GM19193 (cell line): ENCODE measurements around the gene SPOCK1.

ENCODE experiments used
- POLR2A ChIP-seq: IDR thresholded peaks from 4 replicates; pipeline ENCODE4 v1.6.1; 2011; ENCODE audit not compliant: insufficient read depth, insufficient read length; ENCODE audit errors: extremely low read depth

The SPOCK1 gene

DNA sequence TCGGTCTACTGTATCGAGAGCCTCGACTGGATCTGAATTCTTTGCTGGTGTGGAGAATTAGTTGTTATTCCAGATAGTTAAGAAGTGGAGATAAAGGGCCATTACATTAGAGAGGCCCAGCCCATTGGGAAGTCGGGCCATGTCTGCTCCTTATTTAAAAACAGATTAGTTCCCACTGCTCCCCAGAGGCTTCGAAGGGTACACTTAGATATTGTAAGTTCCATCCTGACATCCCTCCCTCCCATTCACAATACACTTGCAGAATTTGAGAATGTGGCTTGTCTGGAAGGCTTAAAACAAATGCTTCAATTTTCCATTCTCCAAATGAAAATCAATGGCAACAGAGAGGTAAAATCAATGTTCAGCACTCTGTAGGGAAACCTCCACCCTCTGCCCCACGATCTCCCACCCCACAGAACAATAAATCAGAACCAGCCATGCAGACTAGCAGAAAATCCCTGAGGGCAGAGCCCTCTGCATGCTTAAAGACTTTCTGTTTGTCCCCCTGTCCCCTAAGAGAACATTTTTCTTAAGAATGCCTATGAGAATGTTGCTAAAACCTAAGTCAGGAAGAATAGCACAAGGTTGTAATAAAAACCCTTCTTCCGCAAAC lies 364.1 kb downstream of the SPOCK1 start:
- TF ChIP-seq POLR2A, result no peak

GRCh38 chr5:137129886-137130680 lies 369.0 kb downstream of the SPOCK1 start:
- TF ChIP-seq POLR2A, result no peak

DNA sequence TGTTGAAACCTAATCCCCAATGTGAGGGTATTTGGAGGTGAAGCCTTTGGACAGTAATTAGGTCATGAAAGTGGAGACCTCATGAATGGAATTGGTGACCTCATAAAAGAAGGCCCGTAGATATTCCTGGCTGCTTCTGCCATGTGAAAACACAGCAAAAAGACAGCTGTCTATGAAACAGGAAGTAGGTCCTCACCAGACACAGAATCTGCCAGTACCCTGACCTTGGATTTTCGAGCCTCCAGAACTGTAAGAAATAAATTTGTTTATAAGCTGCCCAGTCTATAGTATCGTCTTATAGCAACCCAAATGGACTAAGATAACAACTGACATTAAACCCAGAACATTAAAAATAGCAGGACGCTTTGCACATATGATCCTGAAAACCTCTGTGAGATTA lies 371.1 kb downstream of the SPOCK1 start:
- no peak for TF ChIP-seq POLR2A

DNA sequence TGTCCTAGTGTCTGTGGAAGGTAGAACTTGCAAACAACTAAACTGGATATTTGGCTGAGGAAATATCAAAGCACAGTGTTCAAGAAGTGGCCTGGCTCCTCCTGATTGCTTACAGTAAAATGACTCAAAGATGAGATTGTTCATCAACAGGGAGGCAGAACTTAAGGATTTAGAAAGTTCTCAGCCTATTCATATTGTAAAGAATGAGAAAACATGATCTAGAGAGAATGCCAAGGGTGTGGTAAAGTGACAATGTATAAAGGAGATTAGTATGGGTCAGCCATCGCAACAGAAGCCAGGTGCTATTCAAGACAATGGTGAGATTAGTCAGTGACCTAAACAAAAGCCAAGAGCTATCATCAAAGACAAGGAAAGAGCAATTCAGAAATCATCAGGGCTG lies 372.3 kb downstream of the SPOCK1 start:
- no peak for TF ChIP-seq POLR2A

DNA sequence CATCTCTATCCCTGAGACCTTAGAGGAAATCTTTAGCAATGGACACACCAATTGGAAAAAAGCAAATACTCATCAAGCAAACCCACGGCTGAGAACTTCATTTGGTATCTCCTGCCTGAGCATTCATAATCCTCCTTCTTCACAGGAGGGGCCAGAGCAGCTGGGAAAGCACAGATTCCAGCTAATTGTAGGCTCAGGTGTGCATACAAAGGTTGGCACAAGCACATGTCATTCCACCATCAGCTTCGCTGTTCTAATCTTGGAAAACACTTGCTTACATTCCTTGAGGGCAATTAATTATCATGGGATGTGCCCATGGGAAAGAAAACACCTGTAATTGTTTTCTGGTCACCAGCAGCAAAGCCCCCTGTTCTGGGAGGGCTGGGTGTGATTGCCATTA lies 376.6 kb downstream of the SPOCK1 start:
- TF ChIP-seq POLR2A, result no peak

DNA sequence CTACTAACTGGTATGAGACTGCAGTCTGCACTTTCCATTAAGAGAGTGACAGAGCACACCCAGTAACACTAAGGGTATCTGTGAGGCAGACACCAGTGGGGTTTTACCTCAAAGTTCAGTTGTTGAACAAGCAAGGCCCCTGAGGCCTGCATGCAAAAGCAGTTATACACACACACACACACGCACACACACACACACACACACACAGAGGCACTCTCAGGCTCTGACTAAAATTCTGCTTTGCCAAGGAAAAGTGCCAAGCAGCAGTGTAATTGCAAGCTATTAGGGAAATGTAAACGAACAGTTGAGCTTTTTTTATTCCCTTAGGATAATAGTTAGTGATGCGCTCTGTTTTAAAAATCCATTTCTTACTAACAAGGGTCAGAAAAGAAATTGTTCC lies 377.1 kb downstream of the SPOCK1 start:
- TF ChIP-seq POLR2A, result no peak

DNA sequence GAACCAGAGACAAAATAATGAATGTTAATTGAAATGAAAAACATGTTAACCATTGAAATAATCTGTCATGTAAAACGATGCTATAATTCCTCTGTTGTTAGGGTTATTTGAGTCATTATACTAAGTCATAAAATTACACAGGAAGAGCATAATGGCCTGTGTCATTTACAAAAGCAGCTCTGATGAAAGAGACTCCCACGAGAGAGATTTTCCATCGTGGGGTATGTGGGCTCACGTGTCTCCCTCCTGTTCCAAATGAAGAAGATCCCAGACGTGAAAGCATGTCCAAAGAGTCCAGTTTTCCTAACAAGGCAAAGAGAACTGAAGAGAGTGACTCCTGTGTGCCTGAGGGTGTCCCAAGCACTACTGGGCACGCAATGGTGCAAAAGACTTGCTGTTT lies 379.8 kb downstream of the SPOCK1 start:
- no peak for TF ChIP-seq POLR2A

DNA sequence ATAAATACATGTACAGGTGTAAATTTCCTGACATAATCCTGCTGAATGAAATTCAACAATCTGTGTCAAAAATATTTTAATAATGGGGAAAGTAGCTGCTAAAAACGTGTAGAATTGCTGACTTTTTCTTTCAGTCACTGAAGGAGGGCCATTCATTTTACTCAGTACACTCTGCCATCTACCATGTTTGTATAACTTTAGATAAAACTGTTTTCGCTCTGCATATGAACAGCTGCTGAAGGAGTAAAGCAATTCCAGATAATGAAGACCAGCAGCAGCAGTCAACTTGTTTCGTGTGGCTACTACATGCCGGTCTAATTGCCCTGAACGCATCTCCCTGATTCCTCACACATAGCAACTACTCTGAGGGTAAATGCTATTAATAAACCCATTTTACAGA lies 380.5 kb downstream of the SPOCK1 start:
- no peak for TF ChIP-seq POLR2A

GRCh38 chr5:137115152-137115551 lies 384.0 kb downstream of the SPOCK1 start:
- no peak for TF ChIP-seq POLR2A

- TF ChIP-seq POLR2A, result no peak
These were observed 384.6 kb downstream of the SPOCK1 start for GRCh38 chr5:137114529-137114928.

DNA sequence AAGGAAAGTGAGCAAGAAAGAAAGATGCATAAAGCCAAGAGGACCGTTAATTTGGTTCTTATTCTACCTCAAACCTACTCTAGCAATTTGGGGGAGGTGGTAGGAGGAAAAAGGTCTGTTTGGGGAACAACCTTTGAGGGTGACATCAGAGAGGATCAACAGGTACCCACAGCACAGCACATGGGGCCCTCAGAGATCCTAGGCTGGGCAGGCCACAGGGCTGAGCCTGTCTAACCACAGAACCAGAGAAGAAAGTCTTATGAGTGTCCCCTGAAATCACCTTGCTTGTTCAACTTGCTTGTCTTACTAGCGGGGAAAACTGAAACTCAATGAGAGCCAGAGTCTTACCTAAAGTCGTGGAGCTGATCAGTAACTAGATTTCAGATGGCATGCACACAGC lies 385.2 kb downstream of the SPOCK1 start:
- no peak for TF ChIP-seq POLR2A

- no peak for TF ChIP-seq POLR2A
These were observed 386.0 kb downstream of the SPOCK1 start for GRCh38 chr5:137113161-137113560.

DNA sequence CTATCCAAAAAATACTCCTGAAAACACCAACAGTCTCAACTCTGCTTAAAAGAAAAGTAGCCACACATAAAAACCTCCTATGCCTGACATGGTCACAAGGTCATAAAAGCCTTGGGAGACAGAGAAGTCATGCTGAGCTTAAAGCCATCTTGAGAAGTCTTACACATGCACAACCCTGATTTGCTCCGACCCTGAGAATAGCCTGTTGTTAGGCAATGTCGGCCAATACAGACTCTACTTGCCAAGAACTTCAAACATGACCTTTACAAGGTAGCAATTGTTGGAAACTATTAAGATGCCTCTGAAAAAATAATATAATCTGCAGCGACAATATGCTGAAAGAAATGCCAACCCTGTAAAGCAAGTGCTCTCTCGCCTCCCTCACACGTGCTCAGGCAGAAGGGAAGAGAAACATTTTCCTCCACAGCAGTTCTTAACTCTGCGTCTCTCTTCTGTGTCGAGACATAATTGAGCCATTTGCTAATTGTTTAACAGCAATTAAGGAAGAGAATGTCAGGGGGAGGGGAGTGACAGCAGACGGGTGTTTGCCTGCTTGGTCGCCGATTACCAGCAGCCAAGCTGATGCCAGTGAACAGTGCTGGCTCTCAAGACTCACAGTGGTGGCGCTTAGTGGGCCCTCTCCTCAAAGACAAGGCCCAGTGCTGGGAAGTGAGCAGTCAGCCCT lies 393.6 kb downstream of the SPOCK1 start:
- no peak for TF ChIP-seq POLR2A

GRCh38 chr5:137101544-137101943 lies 397.6 kb downstream of the SPOCK1 start:
- no peak for TF ChIP-seq POLR2A

DNA sequence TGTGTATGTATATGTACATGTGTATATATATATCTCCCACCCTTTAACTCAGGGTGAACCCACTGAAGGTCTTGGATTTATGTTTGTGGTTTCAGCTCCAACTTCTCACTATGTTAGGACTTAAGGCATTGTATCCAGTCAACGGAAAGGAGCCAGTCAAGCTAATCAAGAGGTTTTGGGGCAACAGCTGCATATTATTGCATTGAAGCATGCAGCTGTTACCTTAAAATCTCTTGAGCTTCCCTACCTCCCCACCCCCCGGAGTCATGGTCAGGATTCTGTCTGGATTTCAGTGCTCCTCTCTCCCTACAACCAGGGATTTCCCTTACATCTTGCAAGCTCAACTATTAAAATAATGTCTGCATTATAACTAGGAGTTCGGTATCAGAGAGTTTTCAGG lies 399.5 kb downstream of the SPOCK1 start:
- TF ChIP-seq POLR2A, result no peak

- TF ChIP-seq POLR2A, result no peak
These were observed 400.5 kb downstream of the SPOCK1 start for GRCh38 chr5:137098663-137099062.
